HG03520 (cell line): ENCODE measurements around the gene NPRL2.

ENCODE experiments used
- ATAC-seq: cut with Tn5 transposase; IDR thresholded peaks from one replicate; pipeline ENCODE4 v1.9.1; 2021; ENCODE audit warnings: mild to moderate bottlenecking, moderate library complexity; ENCODE audit not compliant: unreplicated experiment

Gene NPRL2

DNA sequence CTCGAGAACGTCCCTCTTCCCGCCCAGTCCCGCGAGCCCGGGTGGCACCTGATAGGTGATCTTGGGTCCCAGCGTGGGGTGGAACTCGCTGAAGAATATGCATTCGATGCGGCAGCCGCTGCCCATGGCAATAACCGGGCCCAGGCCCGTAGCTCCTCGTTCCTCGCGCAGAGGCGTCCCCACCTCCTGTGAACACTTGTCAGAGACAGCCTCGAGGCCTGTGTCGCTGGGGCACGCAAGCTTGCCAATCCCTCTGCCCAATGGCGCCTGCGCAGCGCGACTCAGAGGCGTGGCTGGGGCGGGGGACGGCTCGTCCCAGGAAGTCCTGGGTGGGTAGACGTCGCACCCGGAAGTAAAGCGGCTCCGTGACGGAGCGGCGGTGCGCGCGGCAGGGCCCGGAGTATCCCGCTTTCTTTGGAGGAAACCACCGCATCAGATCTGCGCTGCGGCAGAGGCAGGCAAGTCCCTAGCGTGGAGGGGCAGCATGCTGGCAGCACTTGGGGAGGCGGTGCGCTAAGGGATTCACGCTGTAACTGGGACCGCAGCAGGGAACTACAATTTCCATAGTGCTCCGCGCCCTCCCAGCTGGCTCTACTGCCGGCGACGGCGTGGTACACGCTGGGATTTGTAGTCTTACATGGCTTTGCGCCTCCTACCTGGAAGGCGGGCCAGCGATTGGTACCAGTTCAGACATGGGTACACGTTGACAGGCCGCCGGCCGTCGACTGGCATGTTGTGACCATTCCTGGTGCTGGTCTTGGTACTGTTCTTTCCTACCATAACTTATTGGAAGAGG lies at the start of gene NPRL2, which contains the start of gene CYB561D2:
Gene NPRL2, minus strand, starts transcription at position 249 of the 796 bp plus-strand sequence. Its CDS starts 123 bp downstream, at position 126.
Gene CYB561D2, plus strand, starts transcription at position 336 of the 796 bp plus-strand sequence. CDS start 572 bp downstream, outside the sequence.
- peak; percentile 81 for ATAC-seq

DNA sequence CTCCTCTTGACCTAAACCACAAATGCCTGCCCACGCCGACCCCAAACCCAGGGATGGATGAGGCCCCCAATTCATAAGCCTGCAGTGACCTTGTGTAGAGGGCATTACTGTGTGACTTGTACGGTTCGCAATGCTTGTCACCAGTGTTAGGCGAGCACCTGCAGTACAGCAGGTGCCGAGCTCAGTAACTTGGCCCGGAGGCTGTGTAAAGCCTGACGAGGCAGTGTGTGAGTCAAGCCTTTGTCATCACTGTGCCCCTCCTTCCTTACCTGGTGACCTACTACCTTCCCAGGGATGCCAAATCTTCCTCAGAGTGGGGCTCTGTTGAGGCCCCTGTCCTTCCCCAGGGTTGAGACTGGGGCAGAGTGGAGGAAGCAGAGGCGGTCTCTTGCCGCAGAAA lies 45.9 kb upstream of the NPRL2 start:
- no peak for ATAC-seq

DNA sequence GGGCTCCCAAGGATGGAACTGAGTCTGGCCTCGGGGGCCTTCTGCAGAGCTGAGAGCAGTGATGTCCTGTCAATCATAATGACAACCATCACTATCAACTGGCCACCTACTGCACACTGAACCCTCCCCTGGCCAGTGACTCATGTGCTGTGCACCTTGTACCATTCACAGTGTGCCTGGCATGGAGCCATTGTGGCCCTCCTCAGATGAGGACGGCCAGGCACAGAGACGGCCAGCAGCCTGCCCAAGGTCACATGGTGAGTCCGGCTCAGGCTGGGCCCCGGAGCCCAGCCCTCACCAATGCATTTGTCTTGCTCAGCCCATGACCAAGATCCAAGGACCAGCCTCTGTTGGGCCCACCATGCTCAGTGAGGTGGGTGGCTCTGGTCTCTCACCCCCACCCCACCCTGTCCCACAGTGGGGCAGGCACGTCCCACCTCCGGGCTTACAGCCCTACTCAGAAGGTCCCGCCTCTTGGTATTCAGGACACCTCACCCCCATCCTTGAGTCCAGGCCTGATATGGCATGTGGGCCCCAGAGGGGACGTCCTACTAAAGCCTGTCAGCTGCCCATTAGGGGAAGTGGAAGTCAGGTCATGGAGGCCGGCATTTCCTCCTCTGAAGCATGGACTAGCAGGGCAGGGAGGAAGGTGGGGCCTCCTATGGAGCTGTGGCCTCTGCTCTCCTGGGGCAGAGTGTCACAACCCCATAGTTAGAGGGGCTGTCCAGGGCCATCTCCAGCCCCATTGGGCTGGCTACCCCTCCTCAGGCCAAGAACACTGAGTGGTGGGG lies 44.7 kb upstream of the NPRL2 start:
- ATAC-seq: no peak

DNA sequence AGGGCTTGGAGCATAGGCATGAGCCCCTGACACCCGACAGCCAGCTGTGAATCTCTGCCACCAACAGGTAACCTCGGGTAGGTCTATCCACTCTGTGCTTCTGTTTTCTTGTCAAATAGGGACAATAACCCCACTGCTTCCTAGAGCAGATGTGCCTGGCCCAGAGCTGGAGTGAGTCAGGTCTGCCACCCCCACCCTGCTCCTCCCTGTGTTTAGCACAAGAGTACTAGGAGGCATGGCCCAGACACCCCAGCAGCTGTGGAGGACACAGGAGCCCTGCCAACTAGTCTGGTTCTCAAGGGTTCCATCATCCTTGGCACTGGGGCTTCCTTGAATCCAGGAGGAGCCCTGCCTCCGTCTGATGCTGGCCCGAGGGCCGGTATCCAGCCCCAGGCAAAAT lies 42.5 kb upstream of the NPRL2 start:
- no peak for ATAC-seq

DNA sequence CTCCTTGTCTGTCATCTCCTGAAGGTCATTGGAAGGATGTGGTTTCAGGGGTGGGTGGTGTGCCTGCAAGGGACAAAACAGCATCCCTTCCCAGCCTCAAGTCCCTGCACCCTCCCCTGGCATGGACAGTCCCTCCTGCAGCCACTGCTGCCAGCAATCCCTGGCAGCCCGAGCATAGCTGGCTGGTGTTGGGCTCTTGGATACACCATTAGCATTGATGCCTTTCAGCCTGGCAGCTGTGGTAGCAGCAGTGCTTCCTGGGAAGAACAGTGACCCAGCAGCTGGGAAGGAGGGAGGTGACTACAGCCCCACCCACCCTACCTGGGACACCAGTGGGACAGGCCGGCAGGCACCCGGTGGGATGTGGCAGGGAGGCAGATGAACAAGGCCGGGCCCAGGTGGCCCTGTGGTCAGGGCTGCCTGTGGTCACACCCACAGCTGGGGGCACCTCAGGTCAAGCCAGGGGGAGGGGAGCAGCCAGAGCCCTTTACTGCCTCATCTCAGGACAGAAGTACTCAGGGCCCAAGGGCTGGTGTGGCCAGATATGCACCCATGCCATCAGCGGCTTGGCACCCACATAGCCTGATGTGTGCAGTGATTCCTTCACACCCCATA lies 41.6 kb upstream of the NPRL2 start:
- ATAC-seq: no peak

DNA sequence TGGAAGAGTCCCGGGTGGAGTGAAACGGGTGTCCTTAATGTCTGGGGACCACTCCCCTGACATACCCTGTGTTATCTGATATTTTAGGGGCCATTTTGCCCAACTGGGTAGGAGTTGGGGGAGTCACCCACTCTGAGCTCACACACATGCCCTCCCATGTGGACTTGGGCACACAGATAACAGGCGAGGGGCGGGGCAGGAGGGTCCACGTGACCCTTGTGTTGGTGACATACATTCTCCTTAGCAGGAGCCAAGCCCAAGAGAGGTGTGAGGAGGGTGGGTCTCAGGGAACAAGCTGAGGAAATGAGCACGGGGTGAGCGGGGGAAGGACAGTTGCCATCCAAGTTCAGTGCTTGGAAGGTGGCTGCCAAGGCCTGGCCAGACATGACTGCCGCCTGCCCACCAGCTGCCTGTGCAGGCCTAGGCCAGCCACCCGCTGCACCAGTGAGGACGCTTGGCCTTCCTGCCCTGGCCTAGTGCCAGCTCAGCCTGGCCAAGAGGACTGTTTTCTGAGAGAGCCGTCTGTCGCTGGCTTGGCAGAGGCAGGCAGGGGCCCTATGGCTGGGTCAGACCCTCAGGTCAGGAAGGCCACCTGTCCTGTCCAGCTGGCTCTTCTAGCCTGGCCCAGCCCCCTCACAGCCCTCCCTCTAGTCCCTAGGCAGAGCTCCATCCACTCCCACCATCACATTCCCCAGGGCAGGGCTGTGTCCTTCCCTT lies 40.1 kb upstream of the NPRL2 start:
- ATAC-seq: no peak

DNA sequence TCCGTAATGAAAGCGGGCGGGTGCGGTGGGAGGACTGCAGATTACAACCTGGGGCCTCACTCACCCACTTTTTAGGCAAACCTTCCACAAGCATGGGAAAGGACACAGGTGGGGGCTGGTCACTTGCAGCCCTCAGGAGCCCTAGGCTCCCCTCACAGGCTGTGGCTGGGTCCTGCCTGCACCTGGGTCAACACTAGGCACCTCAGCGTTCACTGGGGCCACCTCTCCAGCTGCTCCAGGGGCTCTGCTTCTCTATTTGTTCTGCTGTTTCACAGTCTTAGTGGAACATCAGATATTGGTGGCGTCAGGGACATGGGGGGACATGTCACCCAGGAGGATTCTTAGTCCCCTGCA lies 38.8 kb upstream of the NPRL2 start:
- no peak for ATAC-seq

DNA sequence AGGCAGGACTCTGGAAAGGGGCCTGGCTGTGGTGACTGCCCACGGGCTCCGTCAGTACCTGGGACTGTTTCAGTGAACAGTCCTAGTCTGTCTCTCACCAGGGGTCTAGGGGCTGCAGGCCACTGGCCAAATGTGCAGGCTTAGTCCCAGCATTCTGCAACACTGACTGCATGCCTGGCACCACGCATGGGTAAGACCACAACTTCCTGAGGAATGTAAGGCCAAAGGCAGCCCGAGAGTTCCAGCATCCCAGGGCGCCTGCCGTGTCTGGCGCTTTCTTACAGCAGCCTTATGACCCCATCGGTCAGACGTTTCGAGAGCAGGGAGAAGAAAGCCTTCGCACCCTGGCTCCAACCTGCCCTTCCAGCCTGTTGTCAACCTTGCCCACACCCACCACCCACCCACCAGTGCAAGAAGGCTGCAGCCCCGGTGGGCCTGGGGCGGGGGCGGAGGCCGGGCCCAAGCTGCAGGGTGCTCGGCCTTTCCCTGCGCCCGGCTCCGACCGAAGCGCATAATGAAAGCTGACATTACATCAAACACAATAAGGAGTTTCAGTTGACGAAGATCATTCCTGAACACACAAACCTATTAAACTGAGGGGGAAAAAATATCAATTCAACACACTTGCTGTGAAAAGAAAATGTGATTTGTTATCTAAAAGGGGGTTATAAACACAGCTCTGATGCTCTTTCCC lies 38.3 kb upstream of the NPRL2 start:
- no peak for ATAC-seq

DNA sequence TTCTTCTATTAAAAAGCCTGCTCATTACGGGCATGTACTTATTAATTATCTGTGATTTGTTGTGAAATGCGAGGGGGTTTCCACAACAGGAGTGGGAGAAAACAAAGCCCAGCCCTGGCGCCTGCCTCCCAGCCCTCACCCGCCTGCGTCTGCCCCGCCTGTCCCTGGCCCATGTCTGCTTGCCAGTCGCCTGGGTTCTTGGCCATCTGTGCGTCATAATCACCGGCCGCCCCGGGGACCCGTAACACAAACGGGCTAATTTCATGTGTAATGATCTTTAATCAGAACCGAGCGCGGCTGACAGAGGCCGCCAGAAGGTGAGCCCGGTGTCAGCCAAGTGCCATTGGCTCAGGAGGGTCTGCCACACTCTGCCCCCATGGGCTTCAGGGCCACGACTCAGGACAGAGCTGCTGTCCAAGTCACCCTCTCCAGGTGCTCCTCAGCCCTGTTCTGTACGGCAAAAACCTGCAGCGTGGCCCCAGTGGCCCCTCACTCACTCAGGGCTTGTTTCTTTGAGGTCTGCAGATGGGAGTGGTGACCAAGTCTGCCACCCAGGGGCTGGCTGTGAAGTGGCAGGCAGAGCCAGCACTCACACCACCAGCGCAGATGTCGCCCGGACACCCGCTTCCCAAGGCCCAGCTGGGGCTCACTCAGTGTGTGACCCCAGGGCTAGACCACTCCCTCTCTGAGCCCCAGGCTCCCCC lies 37.6 kb upstream of the NPRL2 start:
- ATAC-seq: no peak

DNA sequence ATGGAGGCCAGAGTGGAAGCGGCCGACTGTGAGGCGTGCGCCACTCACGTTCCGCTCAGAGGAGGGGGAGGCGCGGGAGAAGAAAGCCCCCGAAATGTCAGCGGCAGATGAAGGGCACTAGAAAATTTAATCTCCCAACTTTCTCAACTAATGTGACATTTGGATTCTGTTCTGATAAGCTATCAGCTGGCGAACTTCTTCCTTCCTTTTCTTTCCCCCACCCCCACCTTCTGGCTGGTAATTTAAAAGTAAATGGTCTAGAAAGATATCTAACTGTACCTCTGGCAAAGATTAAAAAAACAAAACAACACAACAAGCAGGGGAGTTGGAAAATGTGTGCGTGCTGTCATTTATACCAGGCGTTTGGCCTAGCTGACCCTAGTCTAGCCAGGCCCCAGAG lies 35.2 kb upstream of the NPRL2 start:
- no peak for ATAC-seq

DNA sequence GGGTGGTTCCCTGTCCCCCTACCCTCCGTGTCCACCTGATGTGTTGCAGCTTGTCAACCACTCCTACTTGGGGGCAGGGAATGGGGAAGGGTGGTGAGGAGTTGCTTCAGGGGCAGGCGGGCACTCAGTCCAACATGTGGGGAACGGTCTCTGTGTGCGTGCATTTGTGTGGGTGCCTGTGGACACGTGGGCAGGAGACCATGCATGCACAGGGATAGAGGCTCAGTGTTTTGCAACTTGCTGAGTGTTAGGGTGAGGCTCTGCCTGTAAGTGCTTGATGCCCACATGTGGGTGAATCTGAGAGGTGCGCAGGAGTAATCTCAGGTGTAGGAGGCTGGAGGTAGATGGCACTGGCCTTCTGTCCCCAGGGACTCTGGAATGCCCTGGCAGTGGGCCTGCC lies 33.2 kb upstream of the NPRL2 start:
- ATAC-seq: no peak

DNA sequence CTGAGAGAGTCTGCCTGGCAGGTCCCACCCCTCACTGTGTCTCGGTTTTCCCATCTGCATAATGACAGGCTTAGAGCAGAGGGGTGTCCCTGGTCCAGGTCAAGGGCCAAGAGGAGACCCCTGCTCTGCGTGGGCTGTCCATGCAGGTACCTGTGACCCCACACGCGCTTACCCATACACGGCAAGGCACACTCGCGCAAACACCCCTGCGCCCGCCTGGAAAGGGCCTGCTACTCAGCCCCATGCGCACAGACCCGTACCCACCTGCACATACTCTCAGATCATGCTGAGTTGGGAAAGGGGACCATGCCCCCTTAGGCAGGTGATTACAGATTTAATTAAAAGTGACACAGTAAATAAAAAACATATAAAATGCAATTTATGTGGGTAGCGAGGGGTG lies 32.1 kb upstream of the NPRL2 start:
- no peak for ATAC-seq

DNA sequence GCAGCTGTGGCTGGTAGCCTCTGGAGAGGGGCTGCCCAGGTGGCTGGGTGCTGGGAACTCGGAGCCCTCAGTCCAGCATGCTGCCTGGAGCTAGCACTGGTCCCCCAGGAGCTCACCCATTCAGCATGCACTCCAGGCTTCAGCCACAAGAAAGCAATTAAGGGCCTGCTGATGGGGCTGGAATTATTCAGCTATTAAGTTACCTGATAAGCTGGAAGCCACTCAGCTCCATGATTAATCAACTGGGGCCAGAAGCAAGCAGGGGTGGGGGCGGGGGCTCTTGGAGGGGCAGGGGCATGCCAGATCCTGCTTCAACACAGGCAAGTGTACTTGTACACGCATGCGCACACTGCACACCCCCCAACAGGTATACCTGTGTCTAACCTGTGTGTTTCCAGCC lies 30.8 kb upstream of the NPRL2 start:
- ATAC-seq: no peak

DNA sequence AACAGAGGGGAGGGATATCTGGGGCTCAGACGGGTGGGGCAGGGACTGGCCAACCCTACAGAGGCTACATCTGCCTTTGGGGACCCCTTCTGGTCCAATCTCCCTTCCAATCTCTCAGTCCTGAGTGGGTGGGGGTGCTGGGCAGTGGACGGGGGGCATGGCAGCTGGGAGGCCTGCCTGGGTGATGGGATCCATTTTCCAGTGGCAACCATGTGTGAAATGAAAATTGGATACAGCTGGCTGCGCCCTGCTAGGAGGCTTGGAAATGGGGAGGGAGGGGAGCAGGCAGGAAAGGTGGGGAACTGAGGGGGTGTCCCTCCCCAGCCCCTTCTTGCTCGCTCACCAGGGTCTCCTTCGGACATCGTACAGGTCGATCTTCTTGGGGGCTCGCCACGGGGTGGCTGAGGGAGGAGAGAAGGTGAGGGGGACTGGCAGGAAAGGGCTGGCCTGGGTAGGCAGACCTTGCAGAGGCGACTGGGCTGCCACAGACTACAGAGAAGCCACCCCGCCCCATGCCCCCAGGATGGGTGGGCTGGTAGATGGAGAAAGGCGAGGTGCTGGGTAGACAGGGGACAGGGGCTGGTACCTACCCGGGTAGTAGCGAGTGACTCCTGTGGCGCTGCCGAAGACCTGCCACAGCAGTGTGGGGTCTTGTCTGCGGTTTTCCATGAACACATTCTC lies 30.0 kb upstream of the NPRL2 start:
- ATAC-seq: no peak

DNA sequence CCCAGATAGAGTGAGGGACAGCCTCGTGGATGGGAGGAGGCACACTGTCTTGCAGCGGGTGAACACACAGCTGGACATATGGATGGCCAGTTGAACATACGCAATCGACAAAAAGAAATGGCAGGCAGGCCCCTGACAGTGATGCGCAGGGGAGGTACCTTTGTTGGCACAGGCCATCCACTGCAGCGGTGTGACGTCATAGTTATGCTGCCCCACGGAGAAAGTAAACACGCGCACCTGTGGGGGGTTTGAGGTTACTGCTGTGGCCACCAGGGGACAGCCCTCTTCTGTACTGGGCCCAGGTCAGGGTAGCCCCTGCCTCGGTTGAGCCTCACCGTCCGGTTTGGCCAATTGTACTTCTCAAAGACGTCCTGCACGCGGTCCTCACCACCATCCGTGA lies 28.2 kb upstream of the NPRL2 start:
- no peak for ATAC-seq

DNA sequence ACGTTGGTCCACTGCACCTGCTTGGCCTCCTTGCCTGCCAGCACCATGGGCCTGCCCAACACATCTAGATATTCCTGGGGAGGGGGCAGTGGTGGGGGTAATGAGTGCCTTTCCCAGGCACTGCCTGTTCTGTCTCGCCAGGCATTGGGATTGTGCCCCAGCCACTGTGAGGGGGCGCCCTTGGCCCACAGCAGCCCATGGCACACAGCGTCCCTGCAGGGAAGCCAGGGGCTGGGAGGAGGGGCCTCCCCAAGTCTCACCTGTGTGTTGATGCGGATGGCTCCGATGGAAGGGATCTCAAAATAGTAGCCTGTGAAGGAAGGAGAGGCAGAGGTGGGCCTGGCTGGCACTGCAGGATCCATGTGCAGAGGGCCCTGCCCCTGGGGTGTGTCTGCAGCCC lies 27.4 kb upstream of the NPRL2 start:
- ATAC-seq: no peak

DNA sequence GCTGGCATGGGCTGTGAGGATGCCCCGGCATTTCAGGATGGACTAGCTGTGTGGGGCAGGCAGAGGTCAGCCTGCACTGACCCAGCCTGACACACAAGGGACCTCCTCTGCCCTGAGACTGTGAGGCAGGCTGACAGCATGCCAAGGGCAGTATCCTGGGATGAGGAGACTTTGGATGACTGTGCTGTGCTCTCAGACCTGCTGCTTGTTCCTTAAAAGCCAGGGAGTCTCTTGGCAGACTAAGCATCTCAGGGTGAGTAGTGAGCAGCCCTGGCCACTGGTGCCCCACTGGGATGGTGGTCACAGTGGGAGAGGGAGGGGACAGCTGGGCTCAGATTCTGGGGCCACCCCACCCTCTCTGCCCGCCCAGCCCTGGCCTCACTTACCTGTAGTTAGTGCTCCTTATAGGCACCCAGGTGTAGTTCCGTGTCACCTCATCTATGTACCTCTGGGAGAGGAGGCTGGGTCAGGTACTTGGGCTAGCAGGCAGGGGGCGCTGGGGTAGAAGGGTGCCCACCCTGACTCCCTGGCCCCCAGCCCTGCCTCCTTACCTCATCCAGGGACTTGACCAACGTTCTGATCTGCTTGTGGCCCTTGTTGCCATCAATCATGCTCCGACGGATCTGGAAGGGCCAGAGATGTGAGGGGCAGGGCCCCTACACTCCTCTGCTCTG lies 24.8 kb upstream of the NPRL2 start:
- no peak for ATAC-seq

DNA sequence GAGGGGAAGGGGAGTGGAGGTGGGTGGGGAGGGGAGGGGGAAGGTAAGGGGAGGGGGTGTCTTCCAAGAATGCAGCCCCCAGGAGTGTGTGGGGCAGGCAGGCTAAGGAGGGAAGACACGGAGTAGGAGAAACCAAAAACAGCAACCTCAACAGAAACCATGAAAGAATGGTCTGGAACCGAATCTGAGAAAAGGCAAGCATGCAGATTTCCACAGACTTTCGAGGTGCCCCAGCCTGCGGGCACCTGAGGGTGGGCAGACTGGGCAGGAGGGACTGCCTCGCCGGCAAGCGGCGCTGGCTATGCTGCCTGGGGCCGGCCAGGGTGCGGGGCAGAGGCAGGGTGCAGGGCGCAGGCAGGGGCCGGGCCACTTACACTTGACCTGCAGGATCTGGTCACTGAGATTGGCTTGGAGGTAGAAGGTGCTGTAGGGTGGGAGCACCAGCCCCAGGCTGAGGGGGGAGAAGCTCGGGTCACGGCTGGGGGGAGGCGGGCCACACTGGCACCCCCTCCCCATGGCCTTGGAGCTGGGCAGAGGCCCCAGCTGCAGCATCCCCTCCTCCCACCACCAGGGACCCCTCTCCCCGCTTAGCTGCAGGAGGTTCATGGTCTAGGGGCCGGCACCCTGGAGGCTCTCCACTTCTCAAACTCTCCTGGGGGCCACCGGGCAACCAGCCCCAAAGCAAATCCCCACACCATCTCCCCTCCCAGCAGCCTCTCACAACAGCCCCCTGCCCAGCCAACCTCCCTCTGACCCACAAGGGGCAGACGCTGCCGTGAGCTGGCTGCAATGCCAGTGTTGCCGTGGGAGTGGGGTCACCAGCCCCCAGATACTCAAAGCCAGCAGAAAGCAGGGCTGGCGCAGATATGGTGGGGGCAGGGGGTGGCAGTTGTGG lies 24.0 kb upstream of the NPRL2 start:
- ATAC-seq: no peak
